ENCODE data around the gene RABL6. TPM values are rescaled to one million over a fixed set of nuclear protein-coding genes. Genes with fewer than 3 reads are reported as not detected.

The RABL6 gene
- total RNA-seq, 2 donors from 2014 or later, result 159 to 206 TPM

GRCh38 chr9:136821826-136822544 is 14.2 kb downstream of the RABL6 start:
- TF ChIP-seq CTCF (conservative IDR thresholded peaks at IDR 0.05), result no peak
- Mint-ChIP-seq H3K9me3 (no peaks in the 10 kb centered on the region), H3K4me1 (peaks cover 10% of the 10 kb centered on the region), H3K27me3 (ENCODE audit: insufficient read depth) (peaks cover 3% of the 10 kb centered on the region), H3K4me3 (no peak overlapping the region), H3K27ac (peak overlapping the region; percentile 80), H3K36me3 (ENCODE audit: low read depth) (peaks cover 44% of the 10 kb centered on the region)
- peaks cover 45% of the 10 kb centered on the region for H3K36me3 ChIP-seq (ENCODE audit: control insufficient read depth, insufficient read depth, low read length)
- no peak overlapping the region for H3K27ac ChIP-seq (ENCODE audit: low read depth, low read length)
- WGBS, 2 experiments (ENCODE audit: insufficient coverage in 1 of 2, insufficient read length in 1 of 2), result 74 to 81% methylated on average over 26 to 42 of the region's 42 CpGs
- no peaks in the 10 kb centered on the region for H3K27me3 ChIP-seq (ENCODE audit: control insufficient read depth, insufficient read depth, low read length, poor library complexity, severe bottlenecking)
- peaks cover 3% of the 10 kb centered on the region for H3K4me1 ChIP-seq (ENCODE audit: control insufficient read depth, insufficient read depth, low read length)
- H3K9me3 ChIP-seq (ENCODE audit: control insufficient read depth, low read length), result no peaks in the 10 kb centered on the region
- no peak overlapping the region for H3K4me3 ChIP-seq (ENCODE audit: low read length)
- peak; percentile 58 for DNase-seq
- H3K9ac ChIP-seq (ENCODE audit: extremely low read depth, low read length, poor library complexity, severe bottlenecking), result no peak overlapping the region

- H3K27me3 ChIP-seq (ENCODE audit: control insufficient read depth, insufficient read depth, low read length, poor library complexity, severe bottlenecking), result no peaks in the 10 kb centered on the region
- Mint-ChIP-seq H3K9me3 (no peaks in the 10 kb centered on the region), H3K4me3 (no peak overlapping the region), H3K27ac (no peak overlapping the region), H3K27me3 (ENCODE audit: insufficient read depth) (peaks cover 3% of the 10 kb centered on the region), H3K36me3 (ENCODE audit: low read depth) (peaks cover 34% of the 10 kb centered on the region), H3K4me1 (peaks cover 10% of the 10 kb centered on the region)
- H3K9ac ChIP-seq (ENCODE audit: extremely low read depth, low read length, poor library complexity, severe bottlenecking), result no peak overlapping the region
- peaks cover 48% of the 10 kb centered on the region for H3K36me3 ChIP-seq (ENCODE audit: control insufficient read depth, insufficient read depth, low read length)
- no peak for DNase-seq
- peaks cover 3% of the 10 kb centered on the region for H3K4me1 ChIP-seq (ENCODE audit: control insufficient read depth, insufficient read depth, low read length)
- 92 to 96% methylated on average over 19 to 30 of the region's 30 CpGs for WGBS, 2 experiments (ENCODE audit: insufficient coverage in 1 of 2, insufficient read length in 1 of 2)
- H3K27ac ChIP-seq (ENCODE audit: low read depth, low read length), result no peak overlapping the region
- no peak overlapping the region for H3K4me3 ChIP-seq (ENCODE audit: low read length)
- no peaks in the 10 kb centered on the region for H3K9me3 ChIP-seq (ENCODE audit: control insufficient read depth, low read length)
- no peak for TF ChIP-seq CTCF (conservative IDR thresholded peaks at IDR 0.05)
These were observed 15.6 kb downstream of the RABL6 start for GRCh38 chr9:136823136-136824046.

- H3K27me3 ChIP-seq (ENCODE audit: control insufficient read depth, insufficient read depth, low read length, poor library complexity, severe bottlenecking), result no peaks in the 10 kb centered on the region
- no peak for DNase-seq
- no peaks in the 10 kb centered on the region for H3K9me3 ChIP-seq (ENCODE audit: control insufficient read depth, low read length)
- H3K4me3 ChIP-seq (ENCODE audit: low read length), result no peak overlapping the region
- peaks cover 36% of the 10 kb centered on the region for H3K36me3 Mint-ChIP-seq (ENCODE audit: low read depth)
- TF ChIP-seq CTCF (conservative IDR thresholded peaks at IDR 0.05), result no peak
- peaks cover 55% of the 10 kb centered on the region for H3K36me3 ChIP-seq (ENCODE audit: control insufficient read depth, insufficient read depth, low read length)
- H3K27ac Mint-ChIP-seq, result no peak overlapping the region
- no peak overlapping the region for H3K9ac ChIP-seq (ENCODE audit: extremely low read depth, low read length, poor library complexity, severe bottlenecking)
- peaks cover 3% of the 10 kb centered on the region for H3K27me3 Mint-ChIP-seq (ENCODE audit: insufficient read depth)
- H3K27ac ChIP-seq (ENCODE audit: low read depth, low read length), result no peak overlapping the region
- 94 to 95% methylated on average over 14 to 21 of the region's 21 CpGs for WGBS, 2 experiments (ENCODE audit: insufficient coverage in 1 of 2, insufficient read length in 1 of 2)
- H3K4me1 ChIP-seq (ENCODE audit: control insufficient read depth, insufficient read depth, low read length), result peaks cover 3% of the 10 kb centered on the region
- peaks cover 10% of the 10 kb centered on the region for H3K4me1 Mint-ChIP-seq
- H3K4me3 Mint-ChIP-seq, result no peak overlapping the region
- H3K9me3 Mint-ChIP-seq, result no peaks in the 10 kb centered on the region
These were observed 16.9 kb downstream of the RABL6 start for GRCh38 chr9:136824496-136825225.

All from endodermal cell (in vitro differentiated cells).